PC-9 (cell line): ENCODE measurements around the gene EVI5. TPM values are rescaled to one million over a fixed set of nuclear protein-coding genes. Genes with fewer than 3 reads are reported as not detected.

Experiments used
- BruUV-seq: library from RNA; stranded (reverse); fragments of 400-500 nt; replicated peaks from 2 replicates; lab custom pipeline; 2021; lab: Mats Ljungman, UMichigan
- CTCF ChIA-PET: fragments of 300-600 bp; sonication (Branson Sonifier 250); formaldehyde crosslinking; loops from one replicate; lab custom pipeline; 2022; ENCODE audit warnings: antibody characterized with exemption; lab: Charles Lee
- POLR2A ChIA-PET: fragments of 300-600 bp; sonication (Branson Sonifier 250); formaldehyde crosslinking; loops from one replicate; lab custom pipeline; 2022; ENCODE audit warnings: antibody characterized with exemption; ENCODE audit not compliant: unreplicated experiment; lab: Charles Lee
- DNase-seq, 2 experiments: peaks; one replicate each; pipeline versions ENCODE4 v3.0.0 to v3.0.0-alpha.2; 2015 to 2022; ENCODE audit warnings: mixed read lengths in 1 of 2
- H2AFZ ChIP-seq: fragments of 200-600 bp; sonication (generic); 2 replicates; pipeline ENCODE4 v1.8.1; 2017; ENCODE audit warnings: antibody characterized with exemption
- H3F3A ChIP-seq: fragments of 200-600 bp; sonication (generic); 2 replicates; pipeline ENCODE4 v1.8.1; 2017; ENCODE audit warnings: antibody characterized with exemption, mild to moderate bottlenecking, low read depth; ENCODE audit not compliant: insufficient read depth
- H3K27ac ChIP-seq: fragments of 200-600 bp; sonication (generic); 2 replicates; pipeline ENCODE4 v1.6.1; 2016; ENCODE audit warnings: mixed run types
- H3K27me3 ChIP-seq: fragments of 200-600 bp; sonication (generic); 2 replicates; pipeline ENCODE4 v1.6.1; 2016; ENCODE audit warnings: low read depth, mixed run types; ENCODE audit not compliant: insufficient read depth
- H3K36me3 ChIP-seq: fragments of 200-600 bp; sonication (generic); 2 replicates; pipeline ENCODE4 v1.6.1; 2016; ENCODE audit warnings: low read depth, mixed run types
- H3K4me1 ChIP-seq: fragments of 200-600 bp; sonication (generic); replicated peaks from 2 replicates; pipeline ENCODE4 v1.6.1; 2016; ENCODE audit warnings: mixed run types; ENCODE audit not compliant: insufficient read depth
- H3K4me2 ChIP-seq: fragments of 200-600 bp; sonication (generic); 2 replicates; pipeline ENCODE4 v1.6.1; 2017; ENCODE audit warnings: mixed run types
- H3K4me3 ChIP-seq: fragments of 200-600 bp; sonication (generic); 2 replicates; pipeline ENCODE4 v1.6.1; 2016; ENCODE audit warnings: mixed run types
- H3K79me2 ChIP-seq: fragments of 200-600 bp; sonication (generic); 2 replicates; pipeline ENCODE4 v1.6.1; 2017; ENCODE audit warnings: low read depth, mixed run types
- H3K9me2 ChIP-seq: fragments of 200-600 bp; sonication (generic); 2 replicates; pipeline ENCODE4 v1.8.1; 2017; ENCODE audit warnings: mild to moderate bottlenecking; ENCODE audit not compliant: insufficient read depth
- H3K9me3 ChIP-seq: fragments of 200-600 bp; sonication (generic); 2 replicates; pipeline ENCODE4 v1.8.1; 2016; ENCODE audit warnings: low read depth; ENCODE audit not compliant: insufficient read depth
- H4K20me1 ChIP-seq: fragments of 200-600 bp; sonication (generic); 2 replicates; pipeline ENCODE4 v1.8.1; 2017; ENCODE audit not compliant: insufficient read depth
- CTCF ChIP-seq: fragments of 200-600 bp; sonication (generic); conservative IDR thresholded peaks from 2 replicates; pipeline ENCODE4 v1.6.1; 2017; ENCODE audit warnings: mixed run types, antibody characterized with exemption, mild to moderate bottlenecking, moderate library complexity
- EZH2 ChIP-seq: fragments of 200-600 bp; sonication (generic); IDR thresholded peaks from 2 replicates; pipeline ENCODE4 v1.8.0; 2017; ENCODE audit warnings: antibody characterized with exemption, low read depth
- intact Hi-C: fragments of 100-400 bp; cut with micrococcal nuclease; formaldehyde crosslinking; loops from one replicate; pipeline ENCODE4 v1.10.0; 2022; ENCODE audit not compliant: unreplicated experiment
- total RNA-seq: library from RNA; stranded (reverse); gene quantifications from 2 replicates; pipeline ENCODE4 v1.2.3, GENCODE V29; 2021

Gene EVI5
- total RNA-seq, 1 experiment from 2014 or later = 32.0 TPM

GRCh38 chr1:92500552-92500951 lies 284.4 kb downstream of the EVI5 start:
- no peaks in the 10 kb centered on the region for H3K79me2 ChIP-seq
- no peaks in the 10 kb centered on the region for H3K9me3 ChIP-seq
- H3K4me3 ChIP-seq = no peak overlapping the region
- no peaks in the 10 kb centered on the region for H3K27me3 ChIP-seq
- ChIA-PET POLR2A (interaction anchor here (0.6 kb wide), 1 partner anchor 440 kb away, joined by 11 read pairs; no protein-coding TSS in a partner anchor), CTCF (no interaction called here)
- H4K20me1 ChIP-seq = no peaks in the 10 kb centered on the region
- H3F3A ChIP-seq = no peaks in the 10 kb centered on the region; the same call in 1 of the 2 replicates
- H3K4me2 ChIP-seq = no peak overlapping the region
- no peak overlapping the region for H2AFZ ChIP-seq
- no TSS peak for BruUV-seq
- 0 out of 2 replicates have a peak, but pooled peaks cover 5% of the 10 kb centered on the region for H3K4me1 ChIP-seq
- no peaks in the 10 kb centered on the region for H3K9me2 ChIP-seq
- no peak overlapping the region for H3K27ac ChIP-seq
- DNase-seq = no peak
- intact Hi-C loops = no loop called here
- TF ChIP-seq CTCF = no peak
- TF ChIP-seq EZH2 = no peak
- no peaks in the 10 kb centered on the region for H3K36me3 ChIP-seq

DNA sequence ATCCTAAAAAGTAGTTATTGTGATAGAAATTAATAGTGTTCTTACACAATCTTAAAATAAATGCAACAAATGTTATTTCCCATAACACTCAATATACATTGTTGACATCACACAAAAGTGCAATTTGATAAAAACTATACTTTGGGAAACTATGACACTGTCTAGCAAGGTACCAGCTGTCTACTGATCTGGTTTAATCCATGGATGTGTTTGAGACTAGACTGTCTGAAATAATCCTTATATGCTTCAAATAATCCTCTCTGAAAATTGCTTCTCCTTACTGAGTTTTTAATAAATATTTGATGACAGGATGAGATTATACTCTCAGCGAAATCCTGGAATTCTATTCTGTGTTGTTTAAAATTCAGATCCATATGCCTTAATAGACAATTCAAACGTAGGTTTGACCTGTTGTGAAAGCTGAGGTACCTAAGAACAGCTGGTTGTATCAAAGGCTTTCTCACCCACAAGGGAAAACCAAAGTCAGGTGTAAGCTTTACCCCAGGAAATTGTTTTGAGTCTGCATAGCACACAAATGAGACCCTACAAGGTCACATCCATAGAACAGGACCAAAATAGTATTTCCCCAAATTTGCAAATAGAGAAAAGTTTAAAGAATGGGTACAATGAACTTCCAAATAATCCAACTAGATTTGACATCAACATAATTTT lies 289.4 kb downstream of the EVI5 start:
- intact Hi-C loops = no loop called here
- Histone ChIP-seq H3K27ac (no peak overlapping the region), H4K20me1 (no peaks in the 10 kb centered on the region), H3F3A (no peaks in the 10 kb centered on the region), H2AFZ (no peak overlapping the region), H3K4me3 (no peak overlapping the region), H3K4me1 (no peaks in the 10 kb centered on the region), H3K79me2 (no peaks in the 10 kb centered on the region), H3K9me2 (no peaks in the 10 kb centered on the region), H3K27me3 (no peaks in the 10 kb centered on the region), H3K9me3 (no peaks in the 10 kb centered on the region), H3K4me2 (no peak overlapping the region), H3K36me3 (no peaks in the 10 kb centered on the region)
- ChIA-PET POLR2A (no interaction called here), CTCF (no interaction called here)
- DNase-seq = no peak
- no peak for TF ChIP-seq EZH2
- TF ChIP-seq CTCF = no peak
- no TSS peak for BruUV-seq

- ChIA-PET POLR2A (no interaction called here), CTCF (no interaction called here)
- H3F3A ChIP-seq = no peaks in the 10 kb centered on the region
- intact Hi-C loops = no loop called here
- TF ChIP-seq CTCF = no peak
- no peak for TF ChIP-seq EZH2
- BruUV-seq = no TSS peak
- no peak overlapping the region for H3K4me2 ChIP-seq
- no peak for DNase-seq
- no peaks in the 10 kb centered on the region for H4K20me1 ChIP-seq
- H3K4me3 ChIP-seq = no peak overlapping the region
- no peaks in the 10 kb centered on the region for H3K36me3 ChIP-seq
- no peak overlapping the region for H3K27ac ChIP-seq
- H3K9me3 ChIP-seq = no peaks in the 10 kb centered on the region
- no peaks in the 10 kb centered on the region for H3K79me2 ChIP-seq
- no peaks in the 10 kb centered on the region for H3K9me2 ChIP-seq
- H3K4me1 ChIP-seq = no peaks in the 10 kb centered on the region
- no peak overlapping the region for H2AFZ ChIP-seq
- no peaks in the 10 kb centered on the region for H3K27me3 ChIP-seq
Observed at GRCh38 chr1:92494485-92495141, 290.3 kb downstream of the EVI5 start.
